SJSA1 (cell line): ENCODE results near the gene TPP1. TPM values are rescaled to one million over a fixed set of nuclear protein-coding genes. Genes with fewer than 3 reads are reported as not detected.

ENCODE experiments used
- DNase-seq, 2 experiments: peaks; one replicate each; pipeline ENCODE4 v3.0.0-alpha.2; 2015 to 2020; ENCODE audit warnings: low spot score in 2 of 2, low read depth in 1 of 2
- H3K27ac ChIP-seq: fragments of 250-450 bp; sonication (Bioruptor Pico); 2 replicates; pipeline ENCODE4 v1.5.1; 2020; ENCODE audit warnings: mild to moderate bottlenecking, moderate library complexity
- H3K27me3 ChIP-seq: fragments of 250-450 bp; sonication (Bioruptor Pico); replicated peaks from 2 replicates; pipeline ENCODE4 v1.5.1; 2020; ENCODE audit warnings: mild to moderate bottlenecking, moderate library complexity
- H3K36me3 ChIP-seq: fragments of 250-450 bp; sonication (Bioruptor Pico); 2 replicates; pipeline ENCODE4 v1.5.1; 2020; ENCODE audit warnings: mild to moderate bottlenecking
- H3K4me1 ChIP-seq: fragments of 250-450 bp; sonication (Bioruptor Pico); replicated peaks from 2 replicates; pipeline ENCODE4 v1.6.1; 2021; ENCODE audit warnings: mild to moderate bottlenecking
- H3K4me3 ChIP-seq: fragments of 250-450 bp; sonication (Bioruptor Pico); 2 replicates; pipeline ENCODE4 v1.5.1; 2020; ENCODE audit warnings: mild to moderate bottlenecking
- H3K9me3 ChIP-seq: fragments of 250-450 bp; sonication (Bioruptor Pico); replicated peaks from 2 replicates; pipeline ENCODE4 v1.5.1; 2020; ENCODE audit warnings: mild to moderate bottlenecking
- total RNA-seq: library from RNA; depleted of rRNA; stranded (reverse); fragments of >200 nt; shearing (Covaris generic); gene quantifications from 2 replicates; pipeline ENCODE4 v1.2.3, GENCODE V29; 2014

Gene TPP1
- total RNA-seq, 1 experiment from 2014 or later, result 6.8 TPM

- Histone ChIP-seq H3K36me3 (no peaks in the 10 kb centered on the region), H3K9me3 (no peaks in the 10 kb centered on the region), H3K27ac (no peak overlapping the region), H3K4me1 (no peaks in the 10 kb centered on the region), H3K4me3 (no peak overlapping the region), H3K27me3 (no peaks in the 10 kb centered on the region)
- DNase-seq, result no peak
These were observed 21.1 kb upstream of the TPP1 start for GRCh38 chr11:6640036-6640984.

DNA sequence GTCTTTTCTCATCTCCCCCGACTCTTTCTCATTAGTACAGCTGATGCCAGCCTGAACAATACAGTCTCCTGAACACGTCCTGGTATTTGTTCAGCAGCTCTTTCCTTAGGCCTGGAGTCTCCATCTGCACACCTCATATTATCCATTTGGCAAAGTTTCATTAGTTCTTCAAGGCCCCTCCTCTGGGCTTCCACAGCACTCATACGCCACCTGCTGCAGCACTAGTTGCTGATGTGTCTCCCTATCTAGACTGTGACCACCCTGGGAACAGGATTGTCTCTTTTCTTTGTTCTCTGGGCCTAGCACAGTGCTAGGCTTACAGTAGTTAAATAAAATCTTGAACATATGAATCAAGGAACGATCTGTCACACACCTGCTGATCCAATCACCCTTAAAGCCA lies 19.2 kb upstream of the TPP1 start:
- no peak for DNase-seq
- Histone ChIP-seq H3K4me1 (no peaks in the 10 kb centered on the region), H3K27me3 (no peaks in the 10 kb centered on the region), H3K36me3 (no peaks in the 10 kb centered on the region), H3K27ac (no peak overlapping the region), H3K4me3 (no peak overlapping the region), H3K9me3 (no peaks in the 10 kb centered on the region)

- Histone ChIP-seq H3K36me3 (no peaks in the 10 kb centered on the region), H3K4me1 (no peaks in the 10 kb centered on the region), H3K27me3 (no peaks in the 10 kb centered on the region), H3K9me3 (no peaks in the 10 kb centered on the region), H3K27ac (no peak overlapping the region), H3K4me3 (no peak overlapping the region)
- no peak for DNase-seq
These were observed 18.6 kb upstream of the TPP1 start for GRCh38 chr11:6637871-6638270.

GRCh38 chr11:6636480-6636879 lies 17.3 kb upstream of the TPP1 start:
- DNase-seq, result no peak
- Histone ChIP-seq H3K4me1 (no peaks in the 10 kb centered on the region), H3K36me3 (no peaks in the 10 kb centered on the region), H3K27me3 (no peaks in the 10 kb centered on the region), H3K4me3 (no peak overlapping the region), H3K9me3 (no peaks in the 10 kb centered on the region), H3K27ac (no peak overlapping the region)

DNA sequence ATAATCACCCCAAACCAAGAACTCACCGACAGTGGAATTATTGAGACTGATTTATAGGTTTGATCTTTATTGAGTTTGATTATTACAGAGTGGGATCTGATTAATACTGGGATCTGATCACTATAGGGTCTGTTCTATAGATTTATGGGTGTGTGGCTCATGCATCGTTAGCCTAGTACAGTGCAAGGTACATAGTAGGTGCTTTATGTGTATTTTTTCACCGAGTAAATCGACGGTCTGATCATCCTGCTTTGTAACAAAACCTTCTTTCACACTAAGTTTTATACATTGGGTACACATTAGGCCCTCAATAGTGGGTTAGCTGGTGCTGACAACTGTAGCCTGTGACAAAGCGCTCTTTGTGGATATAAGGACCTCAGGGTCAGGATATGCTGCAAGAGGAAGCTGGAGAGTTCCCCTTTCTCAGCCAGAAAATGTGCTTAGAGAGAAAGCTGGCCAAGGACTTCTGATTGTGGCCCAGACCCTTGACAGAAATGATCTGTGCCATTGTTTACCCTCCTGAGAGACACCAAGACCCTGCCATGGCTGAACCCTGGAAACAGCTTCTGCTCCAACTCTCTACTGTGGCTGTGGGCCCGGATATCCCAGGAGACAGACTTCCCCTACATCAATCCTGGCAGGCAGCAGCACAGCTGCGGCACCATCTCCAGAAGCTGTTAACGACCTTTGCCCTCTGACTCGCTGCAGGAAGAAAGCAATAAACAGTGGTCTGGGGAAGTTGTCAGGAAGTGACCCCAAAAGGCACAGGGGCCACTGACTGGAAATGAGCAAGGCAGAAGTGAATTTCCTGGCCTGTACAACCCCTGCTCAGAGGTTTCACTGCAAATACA lies 16.1 kb upstream of the TPP1 start:
- no peak for DNase-seq
- Histone ChIP-seq H3K27me3 (no peaks in the 10 kb centered on the region), H3K36me3 (no peaks in the 10 kb centered on the region), H3K4me1 (no peaks in the 10 kb centered on the region), H3K27ac (no peak overlapping the region), H3K9me3 (no peaks in the 10 kb centered on the region), H3K4me3 (no peak overlapping the region)

- no peaks in the 10 kb centered on the region for H3K36me3 ChIP-seq
- no peak overlapping the region for H3K4me3 ChIP-seq
- DNase-seq, result no peak
- no peaks in the 10 kb centered on the region for H3K9me3 ChIP-seq
- H3K4me1 ChIP-seq, result no peaks in the 10 kb centered on the region
- H3K27me3 ChIP-seq, result no peaks in the 10 kb centered on the region
- no peak overlapping the region for H3K27ac ChIP-seq
These were observed 15.3 kb upstream of the TPP1 start for GRCh38 chr11:6634534-6634933.

GRCh38 chr11:6633422-6634408 lies 14.5 kb upstream of the TPP1 start:
- no peak overlapping the region for H3K4me3 ChIP-seq
- no peak for DNase-seq
- H3K4me1 ChIP-seq, result no peaks in the 10 kb centered on the region
- no peaks in the 10 kb centered on the region for H3K27me3 ChIP-seq
- H3K9me3 ChIP-seq, result no peaks in the 10 kb centered on the region
- H3K27ac ChIP-seq, result no peak overlapping the region
- H3K36me3 ChIP-seq, result no peaks in the 10 kb centered on the region

DNA sequence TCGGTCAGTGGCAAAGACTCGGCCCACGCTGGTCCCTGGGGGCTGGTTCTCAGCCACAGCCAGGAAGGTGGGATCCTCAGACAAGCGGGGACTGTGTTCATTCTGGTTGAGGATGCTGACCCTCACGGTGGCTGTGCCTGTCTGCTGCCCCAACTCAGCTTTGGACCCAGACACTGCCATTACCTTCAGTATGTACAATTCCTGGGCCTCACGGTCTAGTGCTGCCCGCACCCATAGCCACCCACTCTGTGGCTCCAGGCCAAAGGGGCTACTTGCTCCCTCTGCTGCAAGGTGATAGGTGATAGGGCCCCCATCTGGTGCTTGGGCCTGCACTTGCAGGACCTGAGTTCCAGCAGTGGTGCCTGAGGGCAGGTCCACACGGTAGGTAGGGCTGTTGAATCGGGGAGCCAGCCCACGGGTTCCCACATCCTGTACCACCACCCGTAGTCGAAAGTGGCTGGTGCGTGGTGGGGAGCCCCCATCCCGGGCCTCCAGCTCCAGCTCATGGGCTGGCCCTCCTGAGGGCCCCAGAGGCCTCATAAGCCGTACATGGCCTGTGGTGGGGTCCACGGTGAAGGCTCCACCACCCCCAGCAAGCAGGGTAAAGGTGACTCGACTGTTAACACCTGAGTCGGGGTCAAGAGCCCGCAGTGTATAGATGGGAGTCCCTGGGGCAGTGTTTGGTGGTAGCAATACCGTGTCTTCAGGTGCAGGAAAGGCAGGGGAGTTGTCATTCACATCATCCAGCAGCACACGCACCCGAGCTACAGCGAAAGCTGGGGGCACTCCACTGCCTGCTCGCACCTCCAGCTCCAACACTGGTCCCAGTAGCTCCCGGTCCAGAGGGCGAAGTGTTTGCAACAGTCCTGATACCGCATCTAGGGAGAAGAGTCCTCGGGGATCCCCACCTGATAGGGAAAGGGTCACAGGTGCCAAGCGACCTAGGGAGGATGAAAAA lies 13.2 kb upstream of the TPP1 start:
- no peaks in the 10 kb centered on the region for H3K4me1 ChIP-seq
- no peak overlapping the region for H3K4me3 ChIP-seq
- H3K27ac ChIP-seq, result no peak overlapping the region
- H3K27me3 ChIP-seq, result no peaks in the 10 kb centered on the region
- DNase-seq, result no peak
- H3K9me3 ChIP-seq, result no peaks in the 10 kb centered on the region
- H3K36me3 ChIP-seq, result no peaks in the 10 kb centered on the region

DNA sequence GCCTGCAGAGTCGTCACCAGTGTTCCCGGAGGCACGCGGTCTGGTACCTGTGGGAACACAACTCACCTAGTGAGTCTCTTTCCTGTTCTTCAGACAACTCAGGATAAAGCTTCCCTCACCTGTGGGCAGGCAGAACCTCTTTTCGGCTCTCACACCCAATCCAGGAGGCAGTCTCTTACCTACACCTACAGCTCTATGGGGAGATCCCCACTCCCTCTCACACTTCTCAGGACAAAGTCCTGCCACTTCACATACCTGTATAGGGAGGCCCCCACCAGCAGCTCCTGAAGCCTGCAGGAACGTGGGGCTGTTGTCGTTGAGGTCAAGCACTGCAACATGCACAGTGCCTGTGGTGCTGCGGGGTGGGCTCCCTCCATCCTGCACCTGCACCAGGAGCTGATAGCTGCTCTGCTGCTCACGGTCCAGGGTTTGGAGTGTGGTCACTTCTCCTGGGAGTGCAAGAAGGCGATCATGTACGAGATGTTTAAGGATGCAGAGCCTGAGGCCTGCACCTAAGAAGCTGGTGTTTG lies 12.2 kb upstream of the TPP1 start:
- no peaks in the 10 kb centered on the region for H3K4me1 ChIP-seq
- H3K9me3 ChIP-seq, result no peaks in the 10 kb centered on the region
- H3K27me3 ChIP-seq, result no peaks in the 10 kb centered on the region
- H3K36me3 ChIP-seq, result no peaks in the 10 kb centered on the region
- H3K27ac ChIP-seq, result no peak overlapping the region
- no peak for DNase-seq
- no peak overlapping the region for H3K4me3 ChIP-seq

DNA sequence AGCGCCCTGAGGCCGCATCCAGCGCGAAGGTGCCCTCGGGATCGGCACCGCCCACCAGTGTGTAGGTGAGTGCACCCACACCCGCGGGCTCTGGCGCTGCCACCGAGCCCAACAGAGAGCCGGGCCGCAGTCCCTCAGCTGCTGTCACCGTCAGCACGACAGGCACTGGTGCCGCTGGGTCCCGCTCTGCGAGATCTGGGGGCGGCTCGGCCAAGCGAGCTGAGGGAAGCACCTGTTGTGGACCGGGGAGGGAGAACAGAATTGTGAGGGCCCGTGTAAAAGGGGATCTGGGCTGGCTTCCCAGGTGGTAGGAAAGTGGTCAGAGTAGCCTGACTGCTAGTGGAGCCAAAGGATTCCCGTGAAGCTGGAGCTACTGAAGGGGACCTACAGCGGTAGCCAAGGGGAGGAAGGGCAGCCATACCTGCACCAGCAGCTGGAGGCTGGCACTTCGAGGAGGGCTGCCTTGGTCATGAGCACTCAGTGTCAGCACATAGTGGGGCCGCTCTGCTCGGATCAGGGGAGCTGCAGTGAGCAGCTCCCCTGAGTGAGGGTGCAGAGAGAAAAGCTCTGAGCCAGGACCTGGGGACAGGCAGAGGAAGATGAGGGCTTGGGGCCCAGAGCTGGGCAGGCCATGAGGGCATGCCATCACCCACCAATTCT lies 11.5 kb upstream of the TPP1 start:
- no peaks in the 10 kb centered on the region for H3K36me3 ChIP-seq
- H3K4me3 ChIP-seq, result no peak overlapping the region
- no peak overlapping the region for H3K27ac ChIP-seq
- H3K9me3 ChIP-seq, result no peaks in the 10 kb centered on the region
- no peaks in the 10 kb centered on the region for H3K4me1 ChIP-seq
- DNase-seq, result no peak
- no peaks in the 10 kb centered on the region for H3K27me3 ChIP-seq

DNA sequence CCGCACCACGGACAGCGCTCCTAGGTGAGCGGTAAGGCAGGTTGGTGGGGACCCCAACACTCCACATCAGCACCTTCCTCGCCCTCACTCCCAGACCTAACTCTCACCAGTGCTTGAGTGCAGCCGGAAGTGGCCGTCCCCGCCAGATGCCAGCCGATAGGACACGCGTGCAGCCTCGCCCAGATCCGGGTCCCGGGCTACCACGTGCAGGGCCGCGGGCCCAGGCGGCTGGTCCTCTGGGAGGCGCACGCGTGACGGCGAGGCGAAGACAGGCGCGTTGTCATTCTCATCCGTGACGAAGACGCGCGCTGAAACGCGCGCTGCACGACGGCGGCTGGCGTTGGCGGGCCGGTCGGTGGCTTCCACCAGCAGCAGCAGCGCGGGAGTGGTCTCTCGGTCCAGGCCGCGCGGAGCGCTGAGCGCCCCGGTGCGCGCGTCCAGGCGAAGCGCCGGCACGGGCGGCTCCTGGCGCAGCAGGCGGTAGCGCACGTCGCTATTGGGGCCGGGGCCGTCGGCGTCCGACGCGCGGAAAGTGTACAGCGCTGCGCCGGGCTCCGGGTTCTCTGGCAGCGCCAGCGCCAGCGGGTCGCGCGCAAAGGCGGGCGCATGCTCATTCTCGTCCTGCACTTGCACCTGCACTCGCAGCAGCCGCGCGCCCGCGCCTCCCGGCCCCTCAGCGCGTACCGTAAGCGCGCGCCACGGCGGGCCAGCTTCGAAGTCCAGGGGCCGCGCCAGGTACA lies 10.8 kb upstream of the TPP1 start:
- no peak for DNase-seq
- Histone ChIP-seq H3K27ac (no peak overlapping the region), H3K9me3 (no peaks in the 10 kb centered on the region), H3K27me3 (no peaks in the 10 kb centered on the region), H3K4me3 (no peak overlapping the region), H3K4me1 (no peaks in the 10 kb centered on the region), H3K36me3 (no peaks in the 10 kb centered on the region)
